GM12878 (cell line): Measurements from ENCODE around the gene CD244. TPM values are rescaled to one million over a fixed set of nuclear protein-coding genes. Genes with fewer than 3 reads are reported as not detected.

Experiments used
- ATAC-seq: fragments of 200-7000 bp; cut with Tn5 transposase; 3 replicates; pipeline ENCODE4 v1.9.1; 2020; ENCODE audit warnings: mild to moderate bottlenecking, moderate library complexity
- BruUV-seq: library from RNA; stranded (reverse); fragments of 400-500 nt; replicated peaks from 2 replicates; lab custom pipeline; 2021; lab: Mats Ljungman, UMichigan
- CTCF ChIA-PET: fragments of 300-600 bp; sonication (Branson Sonifier 250); formaldehyde crosslinking; extraction: SDS; loops from one replicate; lab custom pipeline; 2021; ENCODE audit warnings: inconsistent platforms; lab: Yijun Ruan, JAX
- POLR2A ChIA-PET: fragments of 350-600 bp; formaldehyde crosslinking; extraction: SDS; loops from one replicate; lab custom pipeline; 2021; ENCODE audit warnings: inconsistent platforms; lab: Charles Lee
- RAD21 ChIA-PET: fragments of 300-600 bp; sonication (Branson Sonifier 250); formaldehyde crosslinking; loops from one replicate; lab custom pipeline; 2023; ENCODE audit warnings: antibody characterized with exemption; ENCODE audit not compliant: unreplicated experiment; lab: Charles Lee
- SMC1A ChIA-PET: fragments of 300-600 bp; sonication (Branson Sonifier 250); formaldehyde crosslinking; loops from one replicate; lab custom pipeline; 2023; ENCODE audit not compliant: unreplicated experiment, uncharacterized antibody; lab: Charles Lee
- DNase-seq: peaks from one replicate; pipeline ENCODE4 v3.0.0-alpha.2; 2011; ENCODE audit warnings: low read depth, low spot score
- FAIRE-seq: peaks from 3 replicates; lab custom pipeline; 2011; peaks lifted over from hg19 to GRCh38; lab: Jason Lieb, UNC
- H2AFZ ChIP-seq: 2 replicates; pipeline ENCODE4 v1.6.0; 2011; ENCODE audit warnings: low read depth, low read length, control low read depth; ENCODE audit not compliant: control insufficient read depth
- H3K27ac ChIP-seq: 2 replicates; pipeline ENCODE4 v1.5.1; 2011; ENCODE audit warnings: control low read depth; ENCODE audit not compliant: control insufficient read depth, insufficient read depth
- H3K27me3 ChIP-seq, 2 experiments: replicated peaks in 1 of 2; 2 replicates each; pipeline versions ENCODE4 v1.6.0 to v1.6.1; 2011; ENCODE audit warnings: low read length in 1 of 2; ENCODE audit not compliant: control insufficient read depth in 2 of 2, insufficient read depth in 2 of 2
- H3K36me3 ChIP-seq, 2 experiments: 2 replicates each; pipeline ENCODE4 v1.5.1; 2011; ENCODE audit warnings: low read length in 1 of 2; ENCODE audit not compliant: control insufficient read depth in 2 of 2, insufficient read depth in 2 of 2
- H3K4me1 ChIP-seq: 2 replicates; pipeline ENCODE4 v1.6.1; 2011; ENCODE audit warnings: mild to moderate bottlenecking, low read length, moderate library complexity, mixed read lengths; ENCODE audit not compliant: control insufficient read depth, insufficient read depth
- H3K4me2 ChIP-seq: 2 replicates; pipeline ENCODE4 v1.6.0; 2011; ENCODE audit warnings: control low read depth; ENCODE audit not compliant: control insufficient read depth, insufficient read depth
- H3K4me3 ChIP-seq: fragments of 200-600 bp; sonication (generic); 2 replicates; pipeline ENCODE4 v1.5.1; 2016
- H3K79me2 ChIP-seq: 2 replicates; pipeline ENCODE4 v1.6.0; 2011; ENCODE audit warnings: low read length; ENCODE audit not compliant: control insufficient read depth, insufficient read depth
- H3K9ac ChIP-seq: 2 replicates; pipeline ENCODE4 v1.8.0; 2011; ENCODE audit warnings: low read length, control low read depth, mixed read lengths; ENCODE audit not compliant: control insufficient read depth, insufficient read depth
- H3K9me3 ChIP-seq: replicated peaks from 3 replicates; pipeline ENCODE4 v1.5.1; 2011; ENCODE audit warnings: mild to moderate bottlenecking, low read length; ENCODE audit not compliant: control insufficient read depth, insufficient read depth
- H4K20me1 ChIP-seq: 2 replicates; pipeline ENCODE4 v1.6.0; 2011; ENCODE audit not compliant: control insufficient read depth, insufficient read depth
- EP300 ChIP-seq, 2 experiments: fragments of 150-350 bp in 1 of 2; IDR thresholded peaks; 2 replicates each; pipeline ENCODE4 v1.6.1; 2011 to 2012; ENCODE audit warnings: low read depth in 2 of 2, low read length in 2 of 2, borderline replicate concordance in 1 of 2, improper control_type of control experiment in 1 of 2, inconsistent platforms in 1 of 2; ENCODE audit not compliant: control insufficient read depth in 1 of 2
- ETV6 ChIP-seq, 2 experiments: fragments of 450-650 bp in 1 of 2; IDR thresholded peaks in 1 of 2; conservative IDR thresholded peaks in 1 of 2; 2 replicates each; pipeline ENCODE4 v1.6.1; 2014; ENCODE audit warnings: antibody characterized with exemption in 1 of 2, borderline replicate concordance in 1 of 2, low read depth in 1 of 2, mild to moderate bottlenecking in 1 of 2, moderate library complexity in 1 of 2
- HDAC2 ChIP-seq: fragments of 200-600 bp; sonication (generic); IDR thresholded peaks from 2 replicates; pipeline ENCODE4 v1.6.1; 2017
- NRF1 ChIP-seq: conservative IDR thresholded peaks from 2 replicates; pipeline ENCODE4 v1.6.1; 2011; ENCODE audit warnings: mild to moderate bottlenecking, low read depth, low read length, improper control_type of control experiment
- PRDM15 ChIP-seq: fragments of 450-650 bp; formaldehyde crosslinking; IDR thresholded peaks from 2 replicates; pipeline ENCODE4 v1.4.0; 2020; ENCODE audit warnings: mild to moderate bottlenecking, moderate library complexity
- RBBP5 ChIP-seq: fragments of 200-600 bp; sonication (generic); conservative IDR thresholded peaks from 2 replicates; pipeline ENCODE4 v1.6.1; 2016
- SMC3 ChIP-seq: IDR thresholded peaks from 2 replicates; pipeline ENCODE4 v1.6.1; 2011; ENCODE audit warnings: low read length, improper control_type of control experiment, borderline replicate concordance
- SUZ12 ChIP-seq: fragments of 200-600 bp; sonication (generic); IDR thresholded peaks from one replicate; pipeline ENCODE4 v1.6.1; 2018; ENCODE audit warnings: antibody characterized with exemption, mild to moderate bottlenecking; ENCODE audit not compliant: unreplicated experiment
- WGBS: methylation state at CpG from one replicate; pipeline ENCODE4 v1.1.6; 2016; ENCODE audit warnings: low lambda C conversion rate; ENCODE audit not compliant: insufficient replicate concordance, insufficient coverage; ENCODE audit errors: missing lambda C conversion rate; 5-methylcytosine and 5-hydroxymethylcytosine counted together
- in situ Hi-C: fragments of 300-500 bp; cut with MboI; formaldehyde crosslinking; loops from 9 replicates; pipeline ENCODE4 v1.14.3; 2018; ENCODE audit warnings: mixed read lengths
- intact Hi-C: fragments of 100-400 bp; cut with micrococcal nuclease; formaldehyde crosslinking; loops from one replicate; pipeline ENCODE4 v1.14.2; 2022; ENCODE audit not compliant: unreplicated experiment
- polyA plus RNA-seq, 11 experiments: library from polyadenylated mRNA; depleted of rRNA in 4 of 11; unstranded in 6 of 11; stranded (reverse) in 5 of 11; fragments of >200 nt; fragmentation: Nextera tagmentation in 4 of 11; fragmentation: Illumina TruSeq in 1 of 11; extraction: Ambion mirVana in 4 of 11; extraction: Trizol in 1 of 11; gene quantifications; 1 replicate in 1 of 11; 2 replicates in 10 of 11; pipeline versions ENCODE4 v1.2.1 to v1.2.3, GENCODE V29; 2011 to 2016; ENCODE audit warnings: inconsistent platforms in 2 of 11, missing spikeins in 2 of 11, low read depth in 1 of 11
- total RNA-seq, 4 experiments: library from RNA; depleted of rRNA in 3 of 4; stranded (reverse); fragments of >200 nt in 3 of 4; fragmentation: Illumina TruSeq in 1 of 4; extraction: Trizol in 1 of 4; gene quantifications; 2 replicates each; pipeline versions ENCODE4 v1.2.1 to v1.2.3, GENCODE V29; 2013 to 2021

CD244 gene
- total and polyA plus RNA-seq, 10 of the 15 experiments (the other 5 are each of a cell fraction or from before 2014, with no cell fraction given) = 0.24 to 13.6 (median 0.73) TPM

- in situ Hi-C loops (no loop called here), intact Hi-C loops (no loop called here)
- Histone ChIP-seq H3K9ac (no peak overlapping the region), H3K9me3 (no peaks in the 10 kb centered on the region), H3K27ac (no peak overlapping the region), H3K36me3 (no peaks in the 10 kb centered on the region), H3K4me2 (no peak overlapping the region), H2AFZ (no peak overlapping the region), H3K27me3 (no peaks in the 10 kb centered on the region), H3K4me3 (no peak overlapping the region), H3K79me2 (no peaks in the 10 kb centered on the region), H3K4me1 (no peaks in the 10 kb centered on the region), H4K20me1 (no peaks in the 10 kb centered on the region)
- SMC1A ChIA-PET = interaction anchor here (0.8 to 3.1 kb wide), 10 partner anchors 11 to 143 kb away, joined by 3 to 15 read pairs (median 4); no protein-coding TSS in a partner anchor
- CTCF ChIA-PET = interaction anchor here (0.6 to 3.9 kb wide), 9 partner anchors 12 to 134 kb away, joined by 3 to 20 read pairs (median 6); no protein-coding TSS in a partner anchor
- no peak for TF ChIP-seq SUZ12
- no peak for TF ChIP-seq RBBP5
- TF ChIP-seq SMC3 = no peak
- TF ChIP-seq HDAC2 = no peak
- no peak for TF ChIP-seq ETV6 (conservative IDR thresholded peaks at IDR 0.05 in 1 of 2, IDR thresholded peaks at IDR 0.05 in 1 of 2; ENCODE audit: borderline replicate concordance in 1 of 2, low read depth in 1 of 2)
- no peak for TF ChIP-seq NRF1
- no peak for TF ChIP-seq EP300 (IDR thresholded peaks at IDR 0.05; ENCODE audit: borderline replicate concordance in 1 of 2, control insufficient read depth in 1 of 2, low read depth in 2 of 2, low read length in 2 of 2)
- TF ChIP-seq PRDM15 (CRISPR knock-in tag) = no peak
- RAD21 ChIA-PET = interaction anchor here (1.1 to 1.9 kb wide), 6 partner anchors 12 to 133 kb away, joined by 3 to 4 read pairs (median 3); no protein-coding TSS in a partner anchor
- POLR2A ChIA-PET = interaction anchor here (1.2 kb wide), 1 partner anchor 39 kb away, joined by 4 read pairs; no protein-coding TSS in a partner anchor
- no TSS peak for BruUV-seq
- DNase-seq = no peak
- FAIRE-seq = no peak
- ATAC-seq = no peak
- WGBS = 71% methylated on average over 9 of the region's 9 CpGs
Observed at GRCh38 chr1:160818207-160818937, 44.3 kb downstream of the CD244 start.
